Measurements from ENCODE around the gene LEMD3. TPM values are rescaled to one million over a fixed set of nuclear protein-coding genes. Genes with fewer than 3 reads are reported as not detected.

LEMD3 gene
- total and polyA plus RNA-seq, 2 of the 8 experiments (the other 6 are each of a cell fraction or from before 2014, with no cell fraction given), result 5.8 to 33.2 TPM

- TF ChIP-seq CHD7 (IDR thresholded peaks at IDR 0.05; ENCODE audit: insufficient replicate concordance, low read length) (no peak), RNF2 (IDR thresholded peaks at IDR 0.05; ENCODE audit: borderline replicate concordance, low read depth, low read length, missing control alignments, poor library complexity, severe bottlenecking) (no peak), JUN (IDR thresholded peaks at IDR 0.05; ENCODE audit: low read depth, low read length) (no peak), ATF3 (IDR thresholded peaks at IDR 0.05; ENCODE audit: insufficient read depth, low read depth, low read length) (no peak), CHD2 (IDR thresholded peaks at IDR 0.05; ENCODE audit: low read length) (no peak), CTCF (IDR thresholded peaks at IDR 0.05; ENCODE audit: control extremely low read depth in 1 of 3, insufficient read depth in 1 of 3, low read depth in 1 of 3, low read length in 3 of 3) (no peak), EP300 (IDR thresholded peaks at IDR 0.05; ENCODE audit: borderline replicate concordance in 1 of 2, low read depth in 2 of 2, low read length in 2 of 2) (no peak), EGR1 (IDR thresholded peaks at IDR 0.05; ENCODE audit: borderline replicate concordance, low read depth, low read length) (no peak)
Measured at GRCh38 chr12:65293735-65294134, 124.4 kb downstream of the LEMD3 start (continued).

Data from H1 (cell line).